Duodenal mucosa (tissue), 2 donors: Measurements from ENCODE around the gene ASPN.

Experiments
- H3K27ac ChIP-seq: one replicate; pipeline ENCODE4 v1.7.0; 2013; ENCODE audit warnings: low read depth, low read length
- H3K27me3 ChIP-seq, 2 donors: one replicate each; pipeline ENCODE4 v1.7.0; 2013; ENCODE audit warnings: low read length in 2 of 2, control low read depth in 1 of 2; ENCODE audit not compliant: insufficient read depth in 2 of 2, control insufficient read depth in 1 of 2
- H3K36me3 ChIP-seq, 2 donors: one replicate each; pipeline ENCODE4 v1.7.0; 2013; ENCODE audit warnings: low read length in 2 of 2, control low read depth in 1 of 2; ENCODE audit not compliant: insufficient read depth in 2 of 2, control insufficient read depth in 1 of 2
- H3K4me1 ChIP-seq, 2 donors: one replicate each; pipeline ENCODE4 v1.7.0; 2013; ENCODE audit warnings: low read length in 2 of 2, control low read depth in 1 of 2; ENCODE audit not compliant: insufficient read depth in 2 of 2, control insufficient read depth in 1 of 2
- H3K4me3 ChIP-seq, 2 donors: one replicate each; pipeline ENCODE4 v1.7.0; 2013; ENCODE audit warnings: low read length in 2 of 2, low read depth in 1 of 2
- H3K9ac ChIP-seq, 2 donors: one replicate each; pipeline ENCODE4 v1.7.0; 2013; ENCODE audit warnings: low read length in 2 of 2, low read depth in 1 of 2
- H3K9me3 ChIP-seq, 2 donors: one replicate each; pipeline ENCODE4 v1.7.0; 2013; ENCODE audit warnings: low read length in 2 of 2, control low read depth in 1 of 2; ENCODE audit not compliant: control insufficient read depth in 1 of 2

The ASPN gene

DNA sequence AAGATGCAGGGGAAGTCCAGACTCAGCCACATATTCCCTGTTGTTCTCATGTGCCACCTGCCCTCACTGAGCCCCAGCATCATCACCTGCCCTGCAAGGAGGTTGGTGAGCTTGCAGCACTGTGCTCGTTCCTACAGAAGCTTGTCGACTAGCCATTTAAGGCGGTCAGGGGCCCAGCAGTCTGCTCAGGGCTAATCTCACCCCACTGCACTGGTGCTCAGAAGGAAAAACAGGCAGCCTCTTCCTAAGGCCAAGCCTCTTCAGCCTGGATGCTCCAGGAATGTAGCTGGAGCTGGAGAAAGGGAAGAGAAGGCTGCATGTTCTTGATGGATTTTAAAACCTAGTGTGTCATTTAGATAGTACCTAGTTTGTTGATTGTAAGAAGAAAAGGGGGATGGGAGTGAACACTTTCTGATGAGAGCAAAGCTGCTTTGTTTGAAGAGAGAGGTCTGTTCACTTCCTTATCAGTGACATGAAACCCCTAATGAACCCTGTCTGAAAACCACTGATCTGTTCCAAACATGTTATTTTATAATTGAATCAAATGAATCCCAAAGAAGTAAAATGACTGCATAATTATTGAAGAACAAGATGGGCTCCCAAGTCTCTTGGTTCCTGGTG is 10.6 kb upstream of the ASPN start:
- Histone ChIP-seq H3K4me1 (no peaks in the 10 kb centered on the region), H3K27me3 (no peaks in the 10 kb centered on the region), H3K27ac (no peak overlapping the region), H3K9ac (no peak overlapping the region), H3K36me3 (no peaks in the 10 kb centered on the region), H3K4me3 (no peak overlapping the region), H3K9me3 (no peaks in the 10 kb centered on the region)

GRCh38 chr9:92488681-92489550 is 6.6 kb upstream of the ASPN start:
- no peaks in the 10 kb centered on the region for H3K4me1 ChIP-seq
- no peak overlapping the region for H3K9ac ChIP-seq
- H3K4me3 ChIP-seq, result no peak overlapping the region
- no peak overlapping the region for H3K27ac ChIP-seq
- no peaks in the 10 kb centered on the region for H3K27me3 ChIP-seq
- H3K9me3 ChIP-seq, result no peaks in the 10 kb centered on the region
- H3K36me3 ChIP-seq, result no peaks in the 10 kb centered on the region

DNA sequence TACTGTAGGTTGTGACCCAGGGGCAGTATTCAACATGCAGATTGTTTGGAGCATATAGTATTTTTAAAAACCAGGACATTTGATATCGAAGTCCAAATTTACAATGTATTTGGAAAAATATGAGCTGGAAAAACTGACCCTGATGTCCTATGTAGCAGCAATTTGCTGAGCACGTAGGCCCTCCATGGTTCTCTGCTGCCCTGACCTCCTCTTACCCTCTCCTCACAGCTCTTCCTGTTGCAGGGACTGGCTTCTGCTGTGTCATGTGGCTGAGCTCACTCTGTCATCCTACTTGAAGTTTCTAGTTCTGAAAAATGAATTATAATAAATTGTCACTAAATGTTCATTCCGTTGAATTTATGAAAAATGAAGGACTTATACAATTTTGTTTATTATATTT is 4.1 kb upstream of the ASPN start:
- Histone ChIP-seq H3K27me3 (no peaks in the 10 kb centered on the region), H3K9ac (no peak overlapping the region), H3K36me3 (no peaks in the 10 kb centered on the region), H3K4me1 (peaks cover 0 to under 1% of the 10 kb centered on the region in 2 donors), H3K27ac (no peak overlapping the region), H3K9me3 (no peaks in the 10 kb centered on the region), H3K4me3 (no peak overlapping the region)

- H3K27me3 ChIP-seq, result no peaks in the 10 kb centered on the region
- no peaks in the 10 kb centered on the region for H3K9me3 ChIP-seq
- no peak overlapping the region for H3K27ac ChIP-seq
- H3K36me3 ChIP-seq, result no peaks in the 10 kb centered on the region
- H3K4me3 ChIP-seq, result no peak overlapping the region
- H3K4me1 ChIP-seq, result peaks cover 4 to 10% of the 10 kb centered on the region in 2 donors
- H3K9ac ChIP-seq, result no peak overlapping the region
Measured at GRCh38 chr9:92484563-92484962, 2.3 kb upstream of the ASPN start.

DNA sequence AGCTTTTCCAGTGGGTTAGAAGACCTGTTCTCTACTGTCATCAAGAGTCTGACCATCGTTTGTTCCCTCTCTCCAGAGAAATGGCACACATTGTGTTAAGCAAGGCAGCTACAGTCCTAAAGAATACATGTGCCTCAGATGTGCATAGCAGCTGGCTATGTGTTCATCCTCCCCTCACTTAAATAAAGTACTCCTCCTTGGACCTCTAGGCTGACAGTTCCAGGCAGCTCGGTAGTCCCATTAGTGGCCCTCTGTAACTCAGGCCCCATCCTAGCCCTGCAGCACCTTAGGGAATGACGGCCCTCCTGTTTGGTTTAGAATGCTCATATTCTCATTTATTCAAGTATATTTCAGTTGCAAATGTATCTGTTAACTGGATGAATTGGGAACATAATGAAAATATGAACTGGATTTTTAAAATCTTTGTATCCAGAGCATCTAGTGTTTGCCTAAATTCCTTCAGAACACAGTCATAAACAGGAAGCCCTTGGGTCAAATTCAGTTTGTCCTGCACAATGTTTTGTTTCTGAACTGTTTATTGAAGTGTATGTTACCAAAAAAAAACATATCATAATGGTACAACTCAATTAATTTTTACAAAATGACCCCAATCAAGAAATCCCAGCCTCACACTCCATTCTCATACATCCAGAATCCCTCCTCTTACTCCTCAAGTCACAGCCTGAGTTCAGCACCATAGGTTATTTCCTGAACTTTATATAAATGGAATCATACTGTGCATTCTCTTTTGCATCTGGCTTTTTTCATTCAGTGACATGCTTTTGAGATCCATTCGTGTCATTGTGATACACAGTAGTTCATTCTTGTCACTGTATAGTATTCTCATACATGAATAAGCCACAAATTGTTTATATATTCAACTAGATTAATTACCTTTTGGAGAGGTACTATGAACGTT is 1.6 kb upstream of the ASPN start:
- H3K4me1 ChIP-seq, result peaks cover 4 to 10% of the 10 kb centered on the region in 2 donors
- no peak overlapping the region for H3K27ac ChIP-seq
- H3K27me3 ChIP-seq, result no peaks in the 10 kb centered on the region

DNA sequence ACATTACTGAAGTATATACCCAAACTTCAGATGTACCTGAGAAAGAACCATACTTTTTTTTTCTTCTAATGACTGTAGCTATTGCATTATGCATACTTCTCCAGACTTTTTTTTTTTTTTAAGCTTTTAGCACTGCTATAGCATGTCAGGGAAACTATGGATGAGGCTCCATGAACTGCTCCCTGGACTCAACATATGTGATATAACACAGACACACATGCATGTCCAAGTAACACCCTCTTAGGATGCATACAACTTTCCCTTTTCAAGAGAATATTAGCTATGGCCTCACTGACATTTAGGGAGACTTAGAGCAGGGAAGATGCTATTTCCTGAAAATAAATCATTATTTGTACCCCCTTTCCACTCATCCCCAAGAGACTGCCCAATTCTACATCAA is 499 bp upstream of the ASPN start:
- H3K4me3 ChIP-seq, result no peak overlapping the region
- H3K9me3 ChIP-seq, result no peaks in the 10 kb centered on the region
- no peak overlapping the region for H3K9ac ChIP-seq
- no peaks in the 10 kb centered on the region for H3K27me3 ChIP-seq
- H3K27ac ChIP-seq, result no peak overlapping the region
- peaks cover 4 to 10% of the 10 kb centered on the region in 2 donors for H3K4me1 ChIP-seq
- no peaks in the 10 kb centered on the region for H3K36me3 ChIP-seq

More for the DNA sequence above, 1.6 kb upstream of the ASPN start:
- Histone ChIP-seq H3K9ac (no peak overlapping the region), H3K4me3 (no peak overlapping the region), H3K9me3 (no peaks in the 10 kb centered on the region), H3K36me3 (no peaks in the 10 kb centered on the region)

GRCh38 chr9:92480986-92481633 is 1.2 kb downstream of the ASPN start:
- H3K9ac ChIP-seq, result peak overlapping the region in 1 of 2 donors; percentile 35
- peaks cover 4 to 10% of the 10 kb centered on the region in 2 donors for H3K4me1 ChIP-seq
- H3K27me3 ChIP-seq, result no peaks in the 10 kb centered on the region
- no peaks in the 10 kb centered on the region for H3K36me3 ChIP-seq
- no peaks in the 10 kb centered on the region for H3K9me3 ChIP-seq
- H3K27ac ChIP-seq, result peak overlapping the region; percentile 39
- peak overlapping the region; percentile 23 to 25 for H3K4me3 ChIP-seq

- no peak overlapping the region for H3K9ac ChIP-seq
- no peaks in the 10 kb centered on the region for H3K36me3 ChIP-seq
- H3K4me3 ChIP-seq, result peak overlapping the region in 1 of 2 donors; percentile 23
- no peaks in the 10 kb centered on the region for H3K9me3 ChIP-seq
- H3K4me1 ChIP-seq, result peaks cover 4 to 10% of the 10 kb centered on the region in 2 donors
- peak overlapping the region; percentile 39 for H3K27ac ChIP-seq
- H3K27me3 ChIP-seq, result no peaks in the 10 kb centered on the region
Measured at GRCh38 chr9:92480291-92480771, 2.0 kb downstream of the ASPN start.

DNA sequence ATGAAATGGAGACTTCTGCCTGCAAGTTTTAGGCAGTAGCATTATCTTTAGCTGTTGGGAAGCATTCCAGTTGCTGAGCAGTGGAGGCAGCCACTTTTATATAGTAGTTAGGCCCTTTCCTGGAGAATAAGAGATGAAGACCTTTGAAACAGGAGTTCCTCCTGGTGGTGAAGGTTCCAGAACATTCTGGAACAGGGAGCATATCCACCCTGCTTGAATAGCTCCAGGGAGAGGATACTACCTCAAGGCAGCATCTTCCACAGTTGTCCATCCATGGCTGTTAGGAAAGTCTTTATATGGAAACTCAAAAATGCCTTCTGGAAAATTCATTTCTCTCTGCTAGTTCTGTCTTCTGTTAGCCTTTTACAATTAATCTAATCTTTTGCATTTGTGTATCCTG is 3.0 kb downstream of the ASPN start:
- H3K9me3 ChIP-seq, result no peaks in the 10 kb centered on the region
- H3K4me3 ChIP-seq, result no peak overlapping the region
- no peak overlapping the region for H3K9ac ChIP-seq
- H3K4me1 ChIP-seq, result peaks cover 4 to 10% of the 10 kb centered on the region in 2 donors
- no peaks in the 10 kb centered on the region for H3K27me3 ChIP-seq
- no peaks in the 10 kb centered on the region for H3K36me3 ChIP-seq
- no peak overlapping the region for H3K27ac ChIP-seq
